NCI-H2227 (cell line): ENCODE results near the gene VRK1.

ENCODE experiments used
- DNase-seq: peaks from one replicate; lab custom pipeline; 2025; ENCODE audit not compliant: unreplicated experiment; lab: John Stamatoyannopoulos, UW

Gene VRK1

GRCh38 chr14:96790706-96791105, 6.5 kb upstream of the VRK1 start:
- no peak for DNase-seq

- no peak for DNase-seq
Observed at GRCh38 chr14:96792003-96792402, 5.2 kb upstream of the VRK1 start.

GRCh38 chr14:96792591-96792990, 4.6 kb upstream of the VRK1 start:
- DNase-seq = no peak

- DNase-seq = no peak
Observed at GRCh38 chr14:96793547-96793946, 3.6 kb upstream of the VRK1 start.

- DNase-seq = no peak
Observed at GRCh38 chr14:96795109-96795828, 1.9 kb upstream of the VRK1 start.

GRCh38 chr14:96797582-96798349, 584 bp downstream of the VRK1 start:
- DNase-seq = peak; percentile 55

GRCh38 chr14:96798956-96799355, 1.8 kb downstream of the VRK1 start:
- no peak for DNase-seq

GRCh38 chr14:96799489-96800054, 2.4 kb downstream of the VRK1 start:
- peak; percentile 15 for DNase-seq

- no peak for DNase-seq
Observed at GRCh38 chr14:96801931-96802330, 4.7 kb downstream of the VRK1 start.

GRCh38 chr14:96802963-96803362, 5.8 kb downstream of the VRK1 start:
- no peak for DNase-seq

GRCh38 chr14:96803958-96804357, 6.8 kb downstream of the VRK1 start:
- no peak for DNase-seq

GRCh38 chr14:96804895-96805294, 7.7 kb downstream of the VRK1 start:
- no peak for DNase-seq

GRCh38 chr14:96805956-96806355, 8.8 kb downstream of the VRK1 start:
- DNase-seq = no peak

GRCh38 chr14:96806836-96807235, 9.7 kb downstream of the VRK1 start:
- DNase-seq = no peak

GRCh38 chr14:96808619-96809406, 11.6 kb downstream of the VRK1 start:
- no peak for DNase-seq

GRCh38 chr14:96811265-96811664, 14.1 kb downstream of the VRK1 start:
- no peak for DNase-seq

GRCh38 chr14:96811985-96812667, 14.9 kb downstream of the VRK1 start:
- DNase-seq = no peak

- no peak for DNase-seq
Observed at GRCh38 chr14:96816281-96816680, 19.1 kb downstream of the VRK1 start.

- no peak for DNase-seq
Observed at GRCh38 chr14:96817750-96818666, 20.8 kb downstream of the VRK1 start.

- no peak for DNase-seq
Observed at GRCh38 chr14:96821501-96821900, 24.3 kb downstream of the VRK1 start.
